HL-60 (cell line): ENCODE results near the gene MDN1.

ENCODE experiments used
- DNase-seq, 2 experiments: peaks; one replicate each; pipeline ENCODE4 v3.0.0-alpha.2; 2010 to 2020; ENCODE audit warnings: low read depth in 1 of 2, low spot score in 1 of 2
- H3K27ac ChIP-seq: fragments of 250-450 bp; sonication (Bioruptor Pico); replicated peaks from 2 replicates; pipeline ENCODE4 v1.5.1; 2020; ENCODE audit warnings: mild to moderate bottlenecking, moderate library complexity
- H3K27me3 ChIP-seq: fragments of 250-450 bp; sonication (Bioruptor Pico); 2 replicates; pipeline ENCODE4 v1.5.1; 2021; ENCODE audit warnings: mild to moderate bottlenecking, moderate library complexity; ENCODE audit not compliant: insufficient read depth, poor library complexity, severe bottlenecking
- H3K4me3 ChIP-seq: replicated peaks from 2 replicates; pipeline ENCODE4 v1.5.1; 2011; ENCODE audit warnings: mild to moderate bottlenecking, control low read depth, low read length; ENCODE audit not compliant: insufficient read depth
- CTCF ChIP-seq: IDR thresholded peaks from one replicate; pipeline ENCODE4 v1.5.1; 2011; ENCODE audit warnings: low read length, control low read depth, inconsistent platforms; ENCODE audit not compliant: insufficient read depth
- GABPA ChIP-seq: IDR thresholded peaks from 2 replicates; pipeline ENCODE4 v1.6.1; 2012; ENCODE audit warnings: low read depth
- POLR2AphosphoS5 ChIP-seq: IDR thresholded peaks from 2 replicates; pipeline ENCODE4 v1.6.1; 2012; ENCODE audit warnings: low read depth
- REST ChIP-seq: IDR thresholded peaks from 2 replicates; pipeline ENCODE4 v1.6.1; 2012; ENCODE audit warnings: low read depth; ENCODE audit not compliant: insufficient replicate concordance
- SPI1 ChIP-seq: IDR thresholded peaks from 2 replicates; pipeline ENCODE4 v1.6.1; 2012; ENCODE audit warnings: low read depth, mild to moderate bottlenecking, borderline replicate concordance

The MDN1 gene

GRCh38 chr6:89678531-89678930 lies 141.1 kb downstream of the MDN1 start:
- H3K27me3 ChIP-seq = no peaks in the 10 kb centered on the region
- no peak overlapping the region for H3K4me3 ChIP-seq
- no peak for TF ChIP-seq GABPA
- TF ChIP-seq SPI1 = no peak
- no peak for TF ChIP-seq CTCF
- no peak for TF ChIP-seq POLR2AphosphoS5
- TF ChIP-seq REST = no peak
- H3K27ac ChIP-seq = no peak overlapping the region
- no peak for DNase-seq

GRCh38 chr6:89675949-89676748 lies 143.4 kb downstream of the MDN1 start:
- TF ChIP-seq CTCF = no peak
- TF ChIP-seq REST = no peak
- no peak for TF ChIP-seq POLR2AphosphoS5
- no peak for TF ChIP-seq SPI1
- no peak for TF ChIP-seq GABPA
- no peak for DNase-seq
- H3K27me3 ChIP-seq = no peaks in the 10 kb centered on the region
- no peak overlapping the region for H3K4me3 ChIP-seq
- H3K27ac ChIP-seq = no peak overlapping the region

GRCh38 chr6:89670935-89671565 lies 148.5 kb downstream of the MDN1 start:
- no peak for DNase-seq
- no peak overlapping the region for H3K27ac ChIP-seq
- no peak overlapping the region for H3K4me3 ChIP-seq
- no peaks in the 10 kb centered on the region for H3K27me3 ChIP-seq
- TF ChIP-seq POLR2AphosphoS5 (no peak), GABPA (no peak), CTCF (no peak), SPI1 (no peak), REST (no peak)
